ENCODE data around the gene TBC1D22A.

Gene TBC1D22A, protein sequence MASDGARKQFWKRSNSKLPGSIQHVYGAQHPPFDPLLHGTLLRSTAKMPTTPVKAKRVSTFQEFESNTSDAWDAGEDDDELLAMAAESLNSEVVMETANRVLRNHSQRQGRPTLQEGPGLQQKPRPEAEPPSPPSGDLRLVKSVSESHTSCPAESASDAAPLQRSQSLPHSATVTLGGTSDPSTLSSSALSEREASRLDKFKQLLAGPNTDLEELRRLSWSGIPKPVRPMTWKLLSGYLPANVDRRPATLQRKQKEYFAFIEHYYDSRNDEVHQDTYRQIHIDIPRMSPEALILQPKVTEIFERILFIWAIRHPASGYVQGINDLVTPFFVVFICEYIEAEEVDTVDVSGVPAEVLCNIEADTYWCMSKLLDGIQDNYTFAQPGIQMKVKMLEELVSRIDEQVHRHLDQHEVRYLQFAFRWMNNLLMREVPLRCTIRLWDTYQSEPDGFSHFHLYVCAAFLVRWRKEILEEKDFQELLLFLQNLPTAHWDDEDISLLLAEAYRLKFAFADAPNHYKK

GRCh38 chr22:46762238-46763050 lies at the start of gene TBC1D22A:
TBC1D22A (plus strand) TSS chr22:46762650; CDS start chr22:46762787, 137 bp downstream.
- peak; percentile 37 for DNase-seq

DNA sequence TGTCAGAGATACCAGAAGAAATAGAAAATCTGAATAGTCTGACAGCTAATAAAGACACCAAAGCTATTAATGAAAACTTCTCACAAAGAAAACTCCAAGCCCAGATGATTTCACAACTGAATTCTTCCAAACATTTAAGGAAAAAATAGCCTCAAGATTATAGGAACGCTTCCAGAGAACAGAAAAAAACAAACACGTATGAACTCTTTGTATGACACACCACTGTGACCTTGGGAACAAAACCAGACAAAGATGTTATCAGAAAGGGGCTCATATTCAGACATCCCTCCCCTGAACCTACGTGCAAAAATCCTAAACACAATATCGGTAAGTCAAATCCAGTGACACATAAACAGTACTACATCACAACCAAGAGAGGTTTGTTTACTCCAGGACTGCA lies 47.9 kb upstream of the TBC1D22A start:
- no peak for DNase-seq

- DNase-seq, result no peak
These were observed 42.5 kb upstream of the TBC1D22A start for GRCh38 chr22:46719921-46720320.

DNA sequence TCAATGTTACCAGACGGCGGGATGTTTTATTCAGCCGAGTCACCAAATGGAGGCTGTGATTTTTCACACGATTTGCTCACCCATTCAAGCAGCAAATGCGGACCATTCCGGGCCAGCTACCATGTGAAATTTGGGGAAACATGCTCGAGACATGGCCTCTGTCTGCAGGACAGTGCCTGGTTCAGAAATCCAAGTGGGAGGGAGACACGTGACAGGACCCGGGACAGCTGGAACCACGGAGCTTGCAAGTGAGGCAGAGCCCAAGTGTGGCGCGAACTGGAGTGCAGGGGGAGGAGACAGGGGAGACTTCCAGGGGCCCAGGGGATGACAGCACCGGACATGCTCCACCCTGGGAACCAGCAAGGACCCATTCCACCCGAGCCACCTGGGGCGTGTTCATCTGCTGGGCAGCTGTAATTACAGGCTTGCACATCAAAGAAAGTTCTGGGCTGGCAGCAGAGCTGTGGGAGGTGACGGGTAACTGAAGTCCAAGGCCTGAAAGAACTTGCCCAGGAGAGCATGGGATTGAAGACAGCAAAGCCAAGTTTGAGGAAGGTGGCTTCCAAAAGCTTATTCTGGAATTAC lies 40.9 kb upstream of the TBC1D22A start:
- DNase-seq, result no peak

DNA sequence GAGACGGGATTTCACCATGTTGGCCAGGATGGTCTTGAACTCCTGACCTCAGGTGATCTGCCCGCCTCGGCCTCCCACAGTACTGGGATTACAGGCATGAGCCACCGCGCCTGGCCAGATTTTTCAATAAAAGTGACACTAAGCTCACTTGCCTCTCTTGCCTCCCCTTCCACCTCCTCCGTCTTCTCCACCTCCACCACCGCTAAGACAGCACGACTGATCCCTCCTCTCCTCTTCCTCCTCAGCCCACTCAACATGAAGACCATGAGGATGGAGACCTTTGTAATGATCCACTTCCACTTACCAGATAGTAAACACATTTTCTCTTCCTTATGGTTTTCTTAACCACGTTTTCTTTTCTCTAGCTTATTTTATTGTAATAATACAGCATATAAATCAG lies 38.6 kb upstream of the TBC1D22A start:
- DNase-seq, result no peak

- no peak for DNase-seq
These were observed 37.4 kb upstream of the TBC1D22A start for GRCh38 chr22:46725096-46725495.

- no peak for DNase-seq
These were observed 36.1 kb upstream of the TBC1D22A start for GRCh38 chr22:46726066-46726985.

DNA sequence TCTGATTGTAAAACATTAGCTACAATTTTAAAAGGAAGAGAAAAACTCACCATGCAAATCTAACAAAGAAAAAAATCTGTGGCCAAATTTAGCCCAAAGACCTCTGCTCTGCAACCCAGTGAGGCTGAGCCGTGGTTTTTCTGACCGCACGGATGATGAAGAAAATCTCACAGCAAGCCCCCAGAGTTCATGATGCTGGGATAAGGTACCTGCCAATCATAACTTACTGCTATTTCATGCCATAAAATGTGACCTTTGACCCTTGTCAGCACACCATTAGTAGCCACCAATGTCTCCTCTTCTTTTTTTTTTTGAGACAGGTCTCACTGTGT lies 35.5 kb upstream of the TBC1D22A start:
- no peak for DNase-seq

- no peak for DNase-seq
These were observed 34.6 kb upstream of the TBC1D22A start for GRCh38 chr22:46727813-46728364.

- DNase-seq, result no peak
These were observed 34.0 kb upstream of the TBC1D22A start for GRCh38 chr22:46728470-46728869.

DNA sequence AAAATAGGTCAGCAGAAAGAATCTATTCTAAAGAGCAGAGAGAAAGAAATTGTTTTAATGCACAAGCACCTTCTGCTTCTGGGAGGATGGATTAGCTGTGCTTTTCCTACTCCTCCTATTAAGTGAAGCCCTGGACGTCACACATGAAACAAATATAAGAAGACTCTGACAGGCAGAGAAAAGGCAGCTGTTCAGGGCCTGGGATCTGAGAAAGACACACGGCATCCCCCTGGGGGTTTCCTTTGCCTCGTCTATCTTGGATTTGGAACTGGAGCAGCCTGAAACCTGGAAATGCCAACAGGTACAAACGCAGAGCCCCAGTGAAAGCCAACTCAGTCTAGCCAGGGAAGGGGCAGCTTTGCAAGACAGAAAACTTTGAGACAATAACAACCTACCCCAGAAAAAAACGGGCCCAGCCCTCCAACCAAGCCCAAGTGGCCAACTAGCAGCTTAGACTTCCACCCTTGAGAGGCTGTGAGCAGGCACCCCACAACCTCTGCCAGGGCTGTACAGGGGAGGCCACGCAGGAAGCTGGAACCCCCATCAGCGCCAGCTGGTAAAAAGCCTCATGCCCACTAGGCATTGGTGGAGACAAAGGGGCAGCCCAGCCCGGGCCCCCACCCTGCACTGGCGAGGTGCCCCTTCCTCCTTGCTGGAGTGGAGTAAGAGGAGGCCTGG lies 31.7 kb upstream of the TBC1D22A start:
- no peak for DNase-seq

GRCh38 chr22:46731246-46732040 lies 31.0 kb upstream of the TBC1D22A start:
- DNase-seq, result no peak

GRCh38 chr22:46732041-46732379 lies 30.4 kb upstream of the TBC1D22A start:
- no peak for DNase-seq

DNA sequence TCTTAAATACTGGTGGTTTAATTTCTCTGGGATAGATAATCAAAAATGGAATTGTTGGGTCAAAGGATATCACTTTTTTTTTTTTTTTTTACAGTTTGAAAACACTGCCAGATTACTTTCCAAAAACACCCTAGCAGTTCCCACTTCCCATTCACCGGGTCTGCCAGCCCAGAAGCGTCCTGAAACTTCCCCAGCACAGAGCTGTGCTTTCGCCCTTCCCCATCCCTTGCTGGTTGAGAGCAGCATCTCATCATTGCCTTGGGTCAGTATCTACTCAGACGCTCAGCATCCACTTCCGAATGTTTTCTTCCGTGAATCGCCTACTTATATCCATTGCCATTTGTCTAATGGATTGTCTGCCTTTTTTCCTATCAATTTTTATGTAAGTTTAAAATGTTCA lies 29.9 kb upstream of the TBC1D22A start:
- no peak for DNase-seq

DNA sequence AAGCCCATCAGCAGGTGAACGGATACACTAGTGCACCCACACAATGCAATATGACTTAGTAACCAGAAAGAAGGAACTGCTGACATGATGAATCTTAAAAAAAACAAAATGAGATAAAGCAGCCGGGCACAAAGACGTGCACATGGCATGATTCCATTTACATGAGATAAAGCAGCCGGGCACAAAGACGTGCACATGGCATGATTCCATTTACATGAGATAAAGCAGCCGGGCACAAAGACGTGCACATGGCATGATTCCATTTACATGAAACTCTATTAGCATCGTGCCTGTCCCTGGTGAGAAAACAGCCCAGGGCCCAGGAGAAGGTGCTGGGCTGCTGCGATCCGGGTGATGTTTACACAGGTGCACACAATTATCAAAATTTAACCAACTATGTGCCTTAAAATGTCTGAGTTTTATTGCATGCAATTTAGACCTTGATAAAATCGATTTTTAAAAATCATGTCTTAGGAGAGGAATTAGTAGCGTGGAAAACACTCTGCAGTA lies 28.2 kb upstream of the TBC1D22A start:
- DNase-seq, result peak; percentile 39

GRCh38 chr22:46734830-46735453 lies 27.5 kb upstream of the TBC1D22A start:
- DNase-seq, result no peak

DNA sequence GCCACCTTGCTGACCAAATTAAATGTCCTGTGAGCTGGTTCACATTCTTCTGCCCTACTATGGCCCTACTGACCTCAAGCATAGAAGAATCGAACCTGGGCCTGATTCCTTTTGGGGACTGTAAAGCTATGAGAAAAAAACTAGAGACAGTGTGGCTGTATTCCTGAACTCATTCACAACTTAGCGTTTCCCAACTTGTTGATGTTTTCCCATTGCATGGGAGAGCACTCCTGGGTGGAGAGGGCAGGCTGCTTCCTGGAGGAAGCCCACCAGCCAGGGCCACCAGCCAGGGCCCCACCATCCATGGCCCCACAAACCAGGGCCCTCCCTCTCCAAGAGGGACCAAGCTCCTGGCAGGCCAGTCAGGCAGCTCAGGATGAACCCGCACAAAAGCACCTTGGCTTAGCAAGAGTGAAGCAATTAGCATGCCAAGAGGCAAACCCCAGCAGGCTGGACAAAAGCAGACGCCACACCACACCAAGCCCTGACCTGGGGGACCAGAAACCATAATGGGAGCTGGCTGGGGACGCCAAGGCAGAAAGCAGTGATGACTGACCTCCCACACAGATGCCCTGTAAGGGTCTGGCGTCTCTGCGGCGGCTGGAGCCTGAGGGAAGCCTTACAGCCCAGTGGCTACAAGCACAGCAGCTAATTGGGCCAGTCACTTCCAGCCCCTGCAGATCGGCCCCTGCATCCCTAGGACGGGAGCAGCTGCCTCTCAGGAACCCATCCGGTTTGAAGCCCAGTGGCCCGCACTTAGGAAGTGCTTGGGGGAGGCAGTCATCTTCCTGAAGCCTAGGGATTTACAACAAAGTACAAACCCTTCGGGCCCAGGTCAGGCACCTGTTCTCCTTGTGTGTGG lies 26.5 kb upstream of the TBC1D22A start:
- DNase-seq, result no peak

DNA sequence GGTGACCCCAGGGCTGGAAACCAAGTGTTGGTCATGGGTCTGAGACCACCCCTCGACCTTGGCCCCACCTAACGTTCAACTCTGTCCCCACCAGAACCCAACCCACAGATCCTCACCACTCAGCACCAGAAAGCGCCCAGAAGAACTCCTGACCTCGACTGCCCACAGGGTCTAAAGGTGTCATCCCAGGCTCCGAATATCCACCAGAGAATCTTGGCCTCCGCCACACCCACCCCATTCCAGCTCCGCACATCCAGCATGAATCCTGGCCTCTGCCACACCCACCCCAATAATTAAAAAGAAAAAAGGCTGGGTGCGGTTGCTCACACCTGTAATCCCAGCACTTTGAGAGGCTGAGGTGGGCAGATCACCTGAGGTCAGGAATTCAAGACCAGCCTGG lies 25.7 kb upstream of the TBC1D22A start:
- DNase-seq, result no peak
